PC-3 (cell line): Measurements from ENCODE around the gene GABBR2.
"Not testable (repeated sequence)": the region's sequence is repeated elsewhere in the genome, so short reads cannot be mapped to it uniquely, and the experiment has no call there.

Experiments
- EZH2 ChIP-seq: fragments of 300-600 bp; sonication (generic); IDR thresholded peaks from one replicate; pipeline ENCODE4 v1.6.1; 2017; ENCODE audit warnings: antibody characterized with exemption, mild to moderate bottlenecking, low read length; ENCODE audit not compliant: unreplicated experiment
- EZH2phosphoT487 ChIP-seq: fragments of 300-600 bp; sonication (generic); IDR thresholded peaks from 2 replicates; pipeline ENCODE4 v1.6.1; 2018; ENCODE audit warnings: mild to moderate bottlenecking, antibody characterized with exemption, low read length, borderline replicate concordance
- TF ChIP-seq, protein P1 (sequence below): fragments of 300-600 bp; sonication (generic); conservative IDR thresholded peaks from 2 replicates; pipeline ENCODE4 v1.5.1; 2017; ENCODE audit warnings: antibody characterized with exemption, low read depth, mild to moderate bottlenecking, low read length

DNA sequence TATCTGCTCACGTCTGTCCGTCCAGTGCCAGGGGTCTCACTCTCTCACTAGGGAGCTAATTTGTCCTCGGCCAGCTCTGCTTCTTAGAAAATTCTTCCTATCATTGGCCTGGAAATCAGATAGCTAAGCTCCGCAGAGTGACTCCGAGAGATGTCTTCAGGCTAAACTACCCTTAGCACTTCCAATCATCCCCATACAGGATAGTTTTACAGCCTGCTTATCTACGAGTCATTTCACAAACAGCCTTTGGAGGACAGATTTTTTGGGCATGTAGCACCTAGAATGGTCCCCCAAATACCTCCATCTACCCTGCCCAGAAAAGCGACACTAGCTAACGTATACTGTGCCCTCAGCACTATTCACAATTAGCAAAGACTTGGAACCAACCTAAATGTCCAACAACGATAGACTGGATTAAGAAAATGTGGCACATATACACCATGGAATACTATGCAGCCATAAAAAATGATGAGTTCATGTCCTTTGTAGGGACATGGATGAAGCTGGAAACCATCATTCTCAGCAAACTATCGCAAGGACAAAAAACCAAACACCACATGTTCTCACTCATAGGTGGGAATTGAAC lies 123.8 kb downstream of the GABBR2 start:
- TF ChIP-seq, protein P1, sequence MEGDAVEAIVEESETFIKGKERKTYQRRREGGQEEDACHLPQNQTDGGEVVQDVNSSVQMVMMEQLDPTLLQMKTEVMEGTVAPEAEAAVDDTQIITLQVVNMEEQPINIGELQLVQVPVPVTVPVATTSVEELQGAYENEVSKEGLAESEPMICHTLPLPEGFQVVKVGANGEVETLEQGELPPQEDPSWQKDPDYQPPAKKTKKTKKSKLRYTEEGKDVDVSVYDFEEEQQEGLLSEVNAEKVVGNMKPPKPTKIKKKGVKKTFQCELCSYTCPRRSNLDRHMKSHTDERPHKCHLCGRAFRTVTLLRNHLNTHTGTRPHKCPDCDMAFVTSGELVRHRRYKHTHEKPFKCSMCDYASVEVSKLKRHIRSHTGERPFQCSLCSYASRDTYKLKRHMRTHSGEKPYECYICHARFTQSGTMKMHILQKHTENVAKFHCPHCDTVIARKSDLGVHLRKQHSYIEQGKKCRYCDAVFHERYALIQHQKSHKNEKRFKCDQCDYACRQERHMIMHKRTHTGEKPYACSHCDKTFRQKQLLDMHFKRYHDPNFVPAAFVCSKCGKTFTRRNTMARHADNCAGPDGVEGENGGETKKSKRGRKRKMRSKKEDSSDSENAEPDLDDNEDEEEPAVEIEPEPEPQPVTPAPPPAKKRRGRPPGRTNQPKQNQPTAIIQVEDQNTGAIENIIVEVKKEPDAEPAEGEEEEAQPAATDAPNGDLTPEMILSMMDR: not testable (repeated sequence)
- not testable (repeated sequence) for TF ChIP-seq EZH2, EZH2phosphoT487
